LNCaP clone FGC (cell line): ENCODE data around the gene SLC16A10.
A peak's percentile ranks its signal among the peaks of the same experiment; 100 is the strongest.

Experiments
- DNase-seq: peaks from one replicate; pipeline ENCODE4 v3.0.0-alpha.2; 2011; ENCODE audit warnings: low read depth
- H3K4me3 ChIP-seq: 2 replicates; pipeline ENCODE4 v1.5.1; 2011; ENCODE audit warnings: mild to moderate bottlenecking, low read depth, low read length, control low read depth
- TF ChIP-seq, protein P1 (sequence below): IDR thresholded peaks from 2 replicates; pipeline ENCODE4 v1.5.1; 2012; ENCODE audit warnings: mild to moderate bottlenecking; ENCODE audit not compliant: control insufficient read depth, insufficient read depth; ENCODE audit errors: extremely low read depth

SLC16A10 gene

DNA sequence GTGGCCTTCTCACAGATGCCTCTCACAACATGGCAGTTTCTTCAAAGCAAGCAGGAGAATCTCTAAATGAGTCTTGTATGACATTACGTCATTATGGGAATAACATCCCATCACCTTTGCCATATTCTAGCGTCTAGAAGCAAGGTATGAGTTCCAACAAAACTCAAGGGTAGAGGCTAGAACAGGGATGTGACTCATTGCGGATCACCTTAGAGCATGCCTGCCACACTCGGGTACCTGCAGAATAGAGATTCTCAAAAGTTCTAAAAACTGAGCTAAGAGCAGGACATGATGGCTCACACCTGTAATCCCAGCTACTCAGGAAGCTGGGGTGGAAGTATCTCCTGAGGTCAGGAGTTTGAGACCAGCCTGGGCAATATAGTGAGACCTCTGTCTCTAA is 182.8 kb downstream of the SLC16A10 start:
- no peak for DNase-seq
- TF ChIP-seq, protein P1, sequence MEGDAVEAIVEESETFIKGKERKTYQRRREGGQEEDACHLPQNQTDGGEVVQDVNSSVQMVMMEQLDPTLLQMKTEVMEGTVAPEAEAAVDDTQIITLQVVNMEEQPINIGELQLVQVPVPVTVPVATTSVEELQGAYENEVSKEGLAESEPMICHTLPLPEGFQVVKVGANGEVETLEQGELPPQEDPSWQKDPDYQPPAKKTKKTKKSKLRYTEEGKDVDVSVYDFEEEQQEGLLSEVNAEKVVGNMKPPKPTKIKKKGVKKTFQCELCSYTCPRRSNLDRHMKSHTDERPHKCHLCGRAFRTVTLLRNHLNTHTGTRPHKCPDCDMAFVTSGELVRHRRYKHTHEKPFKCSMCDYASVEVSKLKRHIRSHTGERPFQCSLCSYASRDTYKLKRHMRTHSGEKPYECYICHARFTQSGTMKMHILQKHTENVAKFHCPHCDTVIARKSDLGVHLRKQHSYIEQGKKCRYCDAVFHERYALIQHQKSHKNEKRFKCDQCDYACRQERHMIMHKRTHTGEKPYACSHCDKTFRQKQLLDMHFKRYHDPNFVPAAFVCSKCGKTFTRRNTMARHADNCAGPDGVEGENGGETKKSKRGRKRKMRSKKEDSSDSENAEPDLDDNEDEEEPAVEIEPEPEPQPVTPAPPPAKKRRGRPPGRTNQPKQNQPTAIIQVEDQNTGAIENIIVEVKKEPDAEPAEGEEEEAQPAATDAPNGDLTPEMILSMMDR, result no peak
- H3K4me3 ChIP-seq, result no peak overlapping the region

DNA sequence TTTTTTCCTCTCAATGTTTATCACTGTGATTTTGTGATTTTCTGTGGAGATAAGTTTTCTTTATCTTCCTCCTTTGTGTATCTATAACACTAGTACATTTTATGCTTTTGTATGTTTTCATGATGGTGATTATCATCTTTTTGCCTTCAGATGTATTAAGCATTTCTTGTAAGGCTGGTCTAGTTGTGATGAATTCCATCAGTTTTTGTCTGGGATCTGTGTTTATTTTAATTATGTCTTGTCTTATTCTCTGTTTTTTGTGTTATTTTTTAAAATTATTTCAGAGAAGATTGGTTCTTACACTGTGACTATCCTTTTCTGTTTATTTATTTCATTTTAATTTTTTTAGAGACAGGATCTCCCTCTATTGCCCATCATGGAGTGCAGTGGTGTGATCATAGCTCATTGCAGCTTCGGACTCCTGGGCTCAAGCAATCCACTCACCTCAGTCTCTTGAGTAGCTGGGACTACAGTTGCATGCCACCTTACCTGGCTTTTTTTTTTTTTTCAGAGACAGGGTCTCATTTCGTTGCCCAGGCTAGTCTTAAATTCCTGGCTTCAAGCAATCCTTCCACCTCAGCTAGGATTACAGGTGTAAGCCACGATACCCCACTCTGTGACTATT is 187.4 kb downstream of the SLC16A10 start:
- TF ChIP-seq, protein P1, result no peak
- no peak for DNase-seq

DNA sequence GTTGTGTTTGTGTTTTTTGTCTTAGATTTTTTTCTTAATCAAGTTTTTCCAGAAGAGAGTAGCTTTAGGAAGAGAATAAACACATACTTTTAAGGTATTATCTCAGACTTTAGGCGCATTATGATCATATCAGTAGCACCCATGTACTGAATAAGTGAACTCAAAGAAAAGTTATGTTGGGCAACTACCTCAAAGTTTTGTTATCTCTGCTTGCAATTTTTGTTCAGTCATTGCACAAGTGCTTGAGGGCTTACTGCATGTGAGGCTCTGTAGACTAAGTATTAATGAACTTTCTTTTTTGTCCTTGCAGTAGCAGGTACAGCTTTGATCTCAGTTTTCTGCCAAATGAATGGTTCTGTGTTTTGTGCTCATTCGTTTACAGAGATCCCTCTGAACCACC is 189.0 kb downstream of the SLC16A10 start:
- DNase-seq, result no peak
- no peak overlapping the region for H3K4me3 ChIP-seq
- TF ChIP-seq, protein P1, result no peak

More for the DNA sequence above, 187.4 kb downstream of the SLC16A10 start:
- H3K4me3 ChIP-seq, result no peak overlapping the region

DNA sequence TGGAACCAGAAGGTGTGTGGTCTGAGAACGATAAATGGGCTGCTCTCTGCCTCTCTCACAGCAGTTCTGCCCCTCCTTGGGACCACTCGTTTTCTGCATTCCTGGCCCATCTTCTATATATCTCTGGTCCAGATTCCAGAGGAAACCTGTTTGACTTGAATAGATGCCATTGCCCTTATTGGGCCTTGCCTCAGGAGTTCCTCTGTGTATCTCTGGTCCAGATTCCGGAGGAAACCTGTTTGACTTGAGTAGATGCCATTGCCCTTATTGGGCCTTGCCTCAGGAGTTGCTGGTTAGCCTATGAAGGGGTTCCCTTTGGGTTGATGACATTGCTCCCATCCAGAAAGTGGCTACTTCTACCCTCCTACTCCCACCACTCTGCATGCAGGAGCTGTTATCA is 189.4 kb downstream of the SLC16A10 start:
- TF ChIP-seq, protein P1, result no peak
- DNase-seq, result peak; percentile 32
- H3K4me3 ChIP-seq, result no peak overlapping the region

DNA sequence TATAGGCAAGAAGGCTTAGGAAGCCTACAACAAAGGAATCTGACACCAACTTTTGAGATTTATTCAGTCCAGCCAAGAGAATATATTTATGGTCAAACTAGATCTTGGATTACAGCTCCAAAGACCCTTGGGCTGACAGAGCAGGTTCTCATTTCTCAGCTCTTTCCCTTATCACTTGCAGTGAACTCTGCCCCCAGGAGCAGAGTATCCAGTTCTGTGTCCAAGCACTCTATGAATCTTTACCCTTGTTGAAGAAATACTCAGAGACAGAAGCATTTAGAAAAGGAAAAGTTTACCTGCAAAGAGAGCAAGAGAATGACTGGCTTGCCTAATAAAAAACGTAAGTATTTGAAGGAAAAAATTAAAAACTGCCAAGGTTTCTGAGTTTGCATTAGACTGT is 190.5 kb downstream of the SLC16A10 start:
- TF ChIP-seq, protein P1, result no peak
- DNase-seq, result no peak
- no peak overlapping the region for H3K4me3 ChIP-seq

DNA sequence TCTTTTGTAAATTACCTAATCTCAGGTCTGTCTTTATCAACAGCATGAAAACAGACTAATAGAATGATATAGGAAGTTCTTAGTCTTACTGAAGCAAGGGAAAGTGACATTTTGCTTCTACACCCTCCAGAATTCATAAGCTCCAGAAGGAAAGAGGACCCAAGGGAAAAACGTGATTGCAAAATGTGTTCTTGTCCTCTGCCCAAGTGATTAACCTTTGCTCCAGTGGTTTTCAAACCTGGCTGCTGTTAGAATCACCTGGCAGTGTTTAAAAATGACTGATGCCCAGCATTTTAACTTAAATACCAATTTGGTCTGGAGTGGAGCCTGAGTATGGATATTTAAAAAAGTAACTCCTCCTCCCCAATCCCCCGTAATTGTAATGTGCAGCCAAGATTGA is 191.4 kb downstream of the SLC16A10 start:
- DNase-seq, result no peak
- TF ChIP-seq, protein P1, result no peak
- no peak overlapping the region for H3K4me3 ChIP-seq

DNA sequence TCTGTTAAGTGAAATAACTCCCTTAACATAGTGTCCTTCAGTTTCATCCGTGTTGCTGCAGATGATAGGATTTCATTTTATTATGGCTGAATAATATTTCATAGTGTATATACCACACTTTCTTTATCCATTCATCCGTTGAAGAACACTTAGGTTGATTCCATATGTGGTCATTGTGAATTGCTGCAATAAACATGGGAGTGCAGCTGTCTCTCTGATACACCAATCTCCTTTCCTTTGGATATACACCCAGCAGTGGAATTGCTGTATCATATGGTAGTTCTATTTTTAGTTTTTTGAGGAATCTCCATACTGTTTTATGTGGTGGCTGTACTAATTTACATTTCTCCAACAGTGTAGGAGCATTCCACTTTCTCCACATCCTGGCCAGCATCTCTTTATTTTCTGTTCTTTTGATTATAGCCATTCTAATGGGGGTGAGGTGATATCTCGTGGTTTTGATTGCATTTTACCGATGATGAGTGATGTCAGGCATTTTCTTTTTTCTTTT is 193.2 kb downstream of the SLC16A10 start:
- no peak for DNase-seq
- TF ChIP-seq, protein P1, result no peak
- no peak overlapping the region for H3K4me3 ChIP-seq
